Keratinocyte (primary cell): ENCODE results near the gene HLA-DMB. TPM values are rescaled to one million over a fixed set of nuclear protein-coding genes. Genes with fewer than 3 reads are reported as not detected.

Experiments used
- DNase-seq: peaks from one replicate; pipeline ENCODE4 v3.0.0-alpha.2; 2011; ENCODE audit warnings: low read depth, missing footprints, low spot score
- FAIRE-seq: peaks from 2 replicates; lab custom pipeline; 2011; peaks lifted over from hg19 to GRCh38; lab: Jason Lieb, UNC
- H2AFZ ChIP-seq: 2 replicates; pipeline ENCODE4 v1.6.0; 2012; ENCODE audit warnings: low read length, control low read depth, inconsistent platforms; ENCODE audit not compliant: control insufficient read depth
- H3K27ac ChIP-seq: 2 replicates; pipeline ENCODE4 v1.5.1; 2011; ENCODE audit warnings: low read length; ENCODE audit not compliant: control insufficient read depth, insufficient read depth
- H3K27me3 ChIP-seq: 3 replicates; pipeline ENCODE4 v1.6.0; 2011; ENCODE audit warnings: low read length; ENCODE audit not compliant: control insufficient read depth, insufficient read depth; ENCODE audit errors: extremely low read depth
- H3K36me3 ChIP-seq, 2 experiments: 2 replicates in 1 of 2; 3 replicates in 1 of 2; pipeline ENCODE4 v1.5.1; 2011; ENCODE audit warnings: low read length in 2 of 2, mild to moderate bottlenecking in 1 of 2; ENCODE audit not compliant: control insufficient read depth in 2 of 2, insufficient read depth in 2 of 2; ENCODE audit errors: extremely low read depth in 1 of 2
- H3K4me1 ChIP-seq: 3 replicates; pipeline ENCODE4 v1.5.1; 2011; ENCODE audit warnings: low read length; ENCODE audit not compliant: control insufficient read depth, insufficient read depth; ENCODE audit errors: extremely low read depth
- H3K4me2 ChIP-seq: 3 replicates; pipeline ENCODE4 v1.6.0; 2011; ENCODE audit warnings: low read depth, low read length; ENCODE audit not compliant: control insufficient read depth, insufficient read depth; ENCODE audit errors: extremely low read depth
- H3K4me3 ChIP-seq, 3 experiments: fragments of 200-600 bp in 1 of 3; sonication (generic) in 1 of 3; 2 replicates in 2 of 3; 3 replicates in 1 of 3; pipeline ENCODE4 v1.5.1; 2011 to 2016; ENCODE audit warnings: low read length in 3 of 3, mild to moderate bottlenecking in 3 of 3, control low read depth in 2 of 3, inconsistent platforms in 1 of 3, low read depth in 1 of 3, mixed read lengths in 1 of 3, mixed run types in 1 of 3, moderate library complexity in 1 of 3; ENCODE audit not compliant: control insufficient read depth in 2 of 3, insufficient read depth in 2 of 3; ENCODE audit errors: extremely low read depth in 1 of 3
- H3K79me2 ChIP-seq: 2 replicates; pipeline ENCODE4 v1.6.0; 2012; ENCODE audit warnings: low read length; ENCODE audit not compliant: control insufficient read depth, insufficient read depth
- H3K9ac ChIP-seq: 3 replicates; pipeline ENCODE4 v1.6.0; 2011; ENCODE audit warnings: low read length; ENCODE audit not compliant: control insufficient read depth, insufficient read depth; ENCODE audit errors: extremely low read depth
- H3K9me1 ChIP-seq: 3 replicates; pipeline ENCODE4 v1.6.0; 2011; ENCODE audit warnings: low read length; ENCODE audit not compliant: control insufficient read depth, insufficient read depth; ENCODE audit errors: extremely low read depth
- H3K9me3 ChIP-seq: 2 replicates; pipeline ENCODE4 v1.5.1; 2012; ENCODE audit warnings: low read depth, low read length; ENCODE audit not compliant: control insufficient read depth
- H4K20me1 ChIP-seq: 3 replicates; pipeline ENCODE4 v1.6.0; 2011; ENCODE audit warnings: low read length; ENCODE audit not compliant: control insufficient read depth, insufficient read depth; ENCODE audit errors: extremely low read depth
- CTCF ChIP-seq, 3 experiments: IDR thresholded peaks in 1 of 3; conservative IDR thresholded peaks in 1 of 3; optimal IDR thresholded peaks in 1 of 3; 2 replicates in 2 of 3; 3 replicates in 1 of 3; pipeline versions ENCODE3 to v1.5.1; 2011; ENCODE audit warnings: low read length in 3 of 3, mild to moderate bottlenecking in 3 of 3, moderate library complexity in 2 of 3, control low read depth in 1 of 3, inconsistent platforms in 1 of 3; ENCODE audit not compliant: insufficient read depth in 2 of 3; ENCODE audit errors: extremely low read depth in 1 of 3
- EZH2 ChIP-seq: IDR thresholded peaks from one replicate; pipeline ENCODE4 v1.6.1; 2012; ENCODE audit warnings: inconsistent platforms, mild to moderate bottlenecking, low read length, moderate library complexity
- dilution Hi-C: fragments of 300-500 bp; cut with MboI; formaldehyde crosslinking; loops from one replicate; pipeline ENCODE4 v1.7.0; 2020; ENCODE audit warnings: low sequenced_read_pairs; ENCODE audit not compliant: extremely low pct_ligation_motif_present
- polyA plus RNA-seq, 5 experiments: library from polyadenylated mRNA; depleted of rRNA in 3 of 5; stranded (reverse) in 3 of 5; stranded (forward) in 1 of 5; unstranded in 1 of 5; fragments of >200 nt; gene quantifications; 1 replicate in 1 of 5; 2 replicates in 3 of 5; 3 replicates in 1 of 5; pipeline versions ENCODE4 v1.2.1 to v1.2.3, GENCODE V29; 2011 to 2012; ENCODE audit warnings: missing spikeins in 2 of 5, low read depth in 1 of 5, low replicate concordance in 1 of 5

HLA-DMB gene
- polyA plus RNA-seq, 1 donor (not counting 4 experiments of a cell fraction or from before 2014, with no cell fraction given): not detected

- peaks cover 39% of the 10 kb centered on the region for H3K79me2 ChIP-seq
These were observed 29.0 kb upstream of the HLA-DMB start for GRCh38 chr6:32969685-32970412.

GRCh38 chr6:32968867-32969684, 28.2 kb upstream of the HLA-DMB start:
- peaks cover 18% of the 10 kb centered on the region for H4K20me1 ChIP-seq
- H3K27ac ChIP-seq: peak overlapping the region; percentile 100
- dilution Hi-C loops: no loop called here
- no peaks in the 10 kb centered on the region for H3K27me3 ChIP-seq
- FAIRE-seq: no peak
- peak overlapping the region; percentile 74 for H3K4me2 ChIP-seq
- H3K79me2 ChIP-seq: peaks cover 31% of the 10 kb centered on the region
- no peak overlapping the region for H2AFZ ChIP-seq
- TF ChIP-seq EZH2 (no peak), CTCF (optimal IDR thresholded peaks at IDR 0.05 in 1 of 3, IDR thresholded peaks at IDR 0.05 in 1 of 3, conservative IDR thresholded peaks at IDR 0.05 in 1 of 3; ENCODE audit: extremely low read depth in 1 of 3, insufficient read depth in 2 of 3, low read length in 3 of 3) (peak in 2 of 3 experiments; percentile 12 to 36)
- peak overlapping the region; percentile 58 to 87 (median 74) for H3K4me3 ChIP-seq
- no peak for DNase-seq
- H3K9me3 ChIP-seq: no peaks in the 10 kb centered on the region
- peaks cover 8% of the 10 kb centered on the region for H3K4me1 ChIP-seq
- peak overlapping the region; percentile 100 for H3K9ac ChIP-seq
- H3K36me3 ChIP-seq: peaks cover 12 to 20% of the 10 kb centered on the region in 2 experiments
- no peaks in the 10 kb centered on the region for H3K9me1 ChIP-seq

More at GRCh38 chr6:32969685-32970412, 29.0 kb upstream of the HLA-DMB start:
- Histone ChIP-seq H4K20me1 (peaks cover 26% of the 10 kb centered on the region), H3K4me3 (peak overlapping the region; percentile 58 to 87 (median 74)), H3K9me3 (no peaks in the 10 kb centered on the region), H3K4me1 (peaks cover 11% of the 10 kb centered on the region), H3K27me3 (no peaks in the 10 kb centered on the region), H3K9ac (peak overlapping the region; percentile 100), H3K36me3 (peaks cover 19 to 28% of the 10 kb centered on the region in 2 experiments), H3K9me1 (no peaks in the 10 kb centered on the region), H3K4me2 (peak overlapping the region; percentile 74), H2AFZ (no peak overlapping the region), H3K27ac (peak overlapping the region; percentile 100)
- FAIRE-seq (no peak), DNase-seq (no peak)
- TF ChIP-seq EZH2 (no peak), CTCF (optimal IDR thresholded peaks at IDR 0.05 in 1 of 3, IDR thresholded peaks at IDR 0.05 in 1 of 3, conservative IDR thresholded peaks at IDR 0.05 in 1 of 3; ENCODE audit: extremely low read depth in 1 of 3, insufficient read depth in 2 of 3, low read length in 3 of 3) (peak in 2 of 3 experiments; percentile 16 to 31)
- dilution Hi-C loops: no loop called here
